Stimulated activated CD4-positive, alpha-beta T cell treated with anti-CD3 and anti-CD28 coated beads, Interleukin-2, amount 100 ng/mL, for 4 hours (primary cell): ENCODE results near the gene DDX28.
"Not testable (repeated sequence)": the region's sequence is repeated elsewhere in the genome, so short reads cannot be mapped to it uniquely, and the experiment has no call there.

Experiments
- DNase-seq: peaks from one replicate; pipeline ENCODE4 v3.0.0-alpha.2; 2020; ENCODE audit warnings: low read depth

Gene DDX28

GRCh38 chr16:68037841-68038597 lies 15.0 kb upstream of the DDX28 start:
- no peak for DNase-seq

GRCh38 chr16:68035227-68035626 lies 12.2 kb upstream of the DDX28 start:
- DNase-seq = no peak

GRCh38 chr16:68033101-68033500 lies 10.1 kb upstream of the DDX28 start:
- no peak for DNase-seq

- DNase-seq = no peak
Observed at GRCh38 chr16:68031951-68032350, 8.9 kb upstream of the DDX28 start.

GRCh38 chr16:68030108-68030507 lies 7.1 kb upstream of the DDX28 start:
- DNase-seq = not testable (repeated sequence)

- DNase-seq = no peak
Observed at GRCh38 chr16:68028996-68029395, 6.0 kb upstream of the DDX28 start.

GRCh38 chr16:68022278-68022727 lies 729 bp downstream of the DDX28 start:
- no peak for DNase-seq

GRCh38 chr16:68021490-68021889 lies 1.5 kb downstream of the DDX28 start:
- no peak for DNase-seq

- DNase-seq = no peak
Observed at GRCh38 chr16:68019167-68019680, 3.8 kb downstream of the DDX28 start.

- no peak for DNase-seq
Observed at GRCh38 chr16:68015681-68016080, 7.4 kb downstream of the DDX28 start, which contains the start of gene DPEP2NB. DPEP2NB (minus strand) TSS chr16:68015911; CDS start chr16:68015770, 141 bp downstream.

GRCh38 chr16:68013440-68013839 lies 9.6 kb downstream of the DDX28 start:
- no peak for DNase-seq

GRCh38 chr16:68009872-68010271 lies 13.2 kb downstream of the DDX28 start:
- not testable (repeated sequence) for DNase-seq

GRCh38 chr16:68009157-68009735 lies 13.8 kb downstream of the DDX28 start:
- no peak for DNase-seq

- DNase-seq = no peak
Observed at GRCh38 chr16:68005786-68006286, 17.2 kb downstream of the DDX28 start.

GRCh38 chr16:68005211-68005610 lies 17.8 kb downstream of the DDX28 start:
- DNase-seq = no peak

- no peak for DNase-seq
Observed at GRCh38 chr16:68003031-68003430, 20.0 kb downstream of the DDX28 start.

- DNase-seq = no peak
Observed at GRCh38 chr16:68000450-68000849, 22.6 kb downstream of the DDX28 start.

GRCh38 chr16:67999985-68000384 lies 23.0 kb downstream of the DDX28 start:
- no peak for DNase-seq

- not testable (repeated sequence) for DNase-seq
Observed at GRCh38 chr16:67998779-67999688, 24.0 kb downstream of the DDX28 start, which contains the start of gene DPEP2. DPEP2 (minus strand) TSS chr16:67999484; CDS start chr16:67993212, 6,272 bp downstream.

- DNase-seq = not testable (repeated sequence)
Observed at GRCh38 chr16:67998231-67998778, 24.7 kb downstream of the DDX28 start.

- no peak for DNase-seq
Observed at GRCh38 chr16:67996666-67997065, 26.4 kb downstream of the DDX28 start.

GRCh38 chr16:67995423-67995822 lies 27.6 kb downstream of the DDX28 start:
- no peak for DNase-seq
